GM23248 (cell line): ENCODE measurements around the gene ELOVL6. TPM values are rescaled to one million over a fixed set of nuclear protein-coding genes. Genes with fewer than 3 reads are reported as not detected.

Experiments used
- DNase-seq: peaks from one replicate; pipeline ENCODE4 v3.0.0-alpha.2; 2015
- H2AFZ ChIP-seq: fragments of 200-600 bp; sonication (generic); 2 replicates; pipeline ENCODE4 v1.6.1; 2016; ENCODE audit warnings: antibody characterized with exemption
- H3F3A ChIP-seq: fragments of 200-600 bp; sonication (generic); 2 replicates; pipeline ENCODE4 v1.6.1; 2016; ENCODE audit warnings: mild to moderate bottlenecking, antibody characterized with exemption, mixed run types; ENCODE audit not compliant: insufficient read depth
- H3K27ac ChIP-seq: fragments of 200-600 bp; sonication (generic); 2 replicates; pipeline ENCODE4 v1.5.1; 2016; ENCODE audit warnings: mild to moderate bottlenecking
- H3K27me3 ChIP-seq: fragments of 200-600 bp; sonication (generic); replicated peaks from 2 replicates; pipeline ENCODE4 v1.6.1; 2016; ENCODE audit warnings: mild to moderate bottlenecking; ENCODE audit not compliant: insufficient read depth
- H3K36me3 ChIP-seq: fragments of 200-600 bp; sonication (generic); 2 replicates; pipeline ENCODE4 v1.6.1; 2016; ENCODE audit warnings: low read depth, mild to moderate bottlenecking
- H3K4me1 ChIP-seq: fragments of 200-600 bp; sonication (generic); 2 replicates; pipeline ENCODE4 v1.6.1; 2016; ENCODE audit warnings: mild to moderate bottlenecking; ENCODE audit not compliant: insufficient read depth
- H3K4me2 ChIP-seq: fragments of 200-600 bp; sonication (generic); one replicate; pipeline ENCODE4 v1.6.1; 2016; ENCODE audit warnings: mild to moderate bottlenecking; ENCODE audit not compliant: unreplicated experiment
- H3K4me3 ChIP-seq: fragments of 200-600 bp; sonication (generic); 2 replicates; pipeline ENCODE4 v1.5.1; 2016; ENCODE audit warnings: mild to moderate bottlenecking
- H3K79me2 ChIP-seq: fragments of 200-600 bp; sonication (generic); 2 replicates; pipeline ENCODE4 v1.6.1; 2016; ENCODE audit warnings: mild to moderate bottlenecking; ENCODE audit not compliant: insufficient read depth
- H3K9ac ChIP-seq: fragments of 200-600 bp; sonication (generic); 2 replicates; pipeline ENCODE4 v1.6.1; 2016; ENCODE audit warnings: mild to moderate bottlenecking
- H3K9me2 ChIP-seq: fragments of 200-600 bp; sonication (generic); 2 replicates; pipeline ENCODE4 v1.6.1; 2016; ENCODE audit warnings: mixed run types, mild to moderate bottlenecking, moderate library complexity; ENCODE audit not compliant: insufficient read depth
- H3K9me3 ChIP-seq: fragments of 200-600 bp; sonication (generic); one replicate; pipeline ENCODE4 v1.6.1; 2017; ENCODE audit warnings: low read depth
- H4K20me1 ChIP-seq: fragments of 200-600 bp; sonication (generic); 2 replicates; pipeline ENCODE4 v1.6.0; 2016; ENCODE audit not compliant: insufficient read depth
- EZH2 ChIP-seq: fragments of 200-600 bp; sonication (generic); IDR thresholded peaks from 2 replicates; pipeline ENCODE4 v1.6.1; 2018; ENCODE audit warnings: antibody characterized with exemption, mild to moderate bottlenecking; ENCODE audit not compliant: insufficient read depth, poor library complexity, severe bottlenecking
- EZH2phosphoT487 ChIP-seq: fragments of 200-600 bp; sonication (generic); IDR thresholded peaks from 2 replicates; pipeline ENCODE4 v1.6.1; 2018; ENCODE audit warnings: antibody characterized with exemption, moderate library complexity, mild to moderate bottlenecking, low read depth; ENCODE audit not compliant: insufficient read depth
- WGBS, 2 experiments: methylation state at CpG; one replicate each; pipeline ENCODE4 v1.1.6; 2015 to 2017; ENCODE audit warnings: low lambda C conversion rate in 2 of 2, low coverage in 1 of 2; ENCODE audit errors: missing lambda C conversion rate in 2 of 2; 5-methylcytosine and 5-hydroxymethylcytosine counted together
- in situ Hi-C: fragments of 300-500 bp; cut with MboI; formaldehyde crosslinking; loops from 2 replicates; pipeline ENCODE4 v1.15.0; 2020
- polyA plus RNA-seq: library from polyadenylated mRNA; unstranded; fragments of >200 nt; fragmentation: Nextera tagmentation; extraction: Ambion mirVana; gene quantifications from 2 replicates; pipeline ENCODE4 v1.2.1, GENCODE V29; 2016
- total RNA-seq: library from RNA; depleted of rRNA; stranded (reverse); fragments of >200 nt; shearing (Covaris generic); gene quantifications from 2 replicates; pipeline ENCODE4 v1.2.3, GENCODE V29; 2014

The ELOVL6 gene
- total and polyA plus RNA-seq, 2 experiments from 2014 or later = 8.0 to 13.2 TPM

- Histone ChIP-seq H3K36me3 (no peaks in the 10 kb centered on the region), H3K4me3 (no peak overlapping the region), H3K27me3 (no peaks in the 10 kb centered on the region), H3K9ac (no peak overlapping the region), H3K9me2 (no peaks in the 10 kb centered on the region), H4K20me1 (no peaks in the 10 kb centered on the region), H3K9me3 (no peaks in the 10 kb centered on the region), H3K79me2 (no peaks in the 10 kb centered on the region), H3K4me1 (peaks cover 9% of the 10 kb centered on the region), H3F3A (peaks cover 14% of the 10 kb centered on the region; the same call in 1 of the 2 replicates), H3K4me2 (no peak overlapping the region), H2AFZ (no peak overlapping the region), H3K27ac (no peak overlapping the region)
- in situ Hi-C loops = no loop called here
- DNase-seq = no peak
- no peak for TF ChIP-seq EZH2
- TF ChIP-seq EZH2phosphoT487 = no peak
- 92 to 97% methylated on average over 2 of the region's 2 CpGs for WGBS, 2 experiments
Measured at GRCh38 chr4:110061076-110061475, 137.3 kb downstream of the ELOVL6 start.

DNA sequence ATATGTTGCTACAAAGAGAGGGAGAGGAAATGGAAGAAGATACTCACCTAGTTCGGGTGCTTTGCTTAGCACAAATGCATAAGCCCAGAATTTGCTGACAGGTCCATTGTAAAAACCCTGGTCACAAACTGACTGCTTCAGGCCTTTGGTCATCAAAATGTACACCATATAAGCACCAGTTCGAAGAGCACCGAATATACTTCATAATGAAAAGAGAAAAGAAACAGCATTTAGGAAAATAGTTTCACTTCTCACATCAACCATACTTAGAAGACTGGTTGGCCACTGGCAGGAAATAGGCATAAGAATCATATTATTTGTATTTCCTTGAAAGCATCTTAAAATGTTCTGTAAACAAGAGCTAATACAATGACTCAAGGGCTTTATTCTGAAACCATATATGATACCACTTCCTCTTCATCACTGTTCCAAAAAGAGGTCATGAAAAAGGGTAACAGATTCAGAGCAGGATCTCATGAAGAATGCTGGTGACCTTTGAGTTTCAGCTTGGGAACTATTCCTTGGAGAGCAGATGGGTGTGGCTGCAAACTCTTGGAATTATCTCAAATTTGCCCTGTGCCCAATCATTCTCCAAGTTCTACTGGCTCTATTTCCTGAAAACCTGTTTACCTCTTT is 138.7 kb downstream of the ELOVL6 start:
- H3F3A ChIP-seq = peaks cover 14% of the 10 kb centered on the region; the same call in 1 of the 2 replicates
- no peaks in the 10 kb centered on the region for H3K9me2 ChIP-seq
- in situ Hi-C loops = loop anchor here (10.0 kb wide), 1 partner anchor 145 kb away; no protein-coding TSS in a partner anchor
- H3K4me2 ChIP-seq = peak overlapping the region; percentile 17
- WGBS, 2 experiments = 91 to 95% methylated on average over 3 of the region's 3 CpGs
- H3K9ac ChIP-seq = no peak overlapping the region
- H3K4me3 ChIP-seq = no peak overlapping the region
- TF ChIP-seq EZH2phosphoT487 (no peak), EZH2 (no peak)
- H3K36me3 ChIP-seq = no peaks in the 10 kb centered on the region
- H4K20me1 ChIP-seq = no peaks in the 10 kb centered on the region
- no peak overlapping the region for H2AFZ ChIP-seq
- peaks cover 9% of the 10 kb centered on the region for H3K4me1 ChIP-seq
- no peak overlapping the region for H3K27ac ChIP-seq
- peak; percentile 18 for DNase-seq
- H3K9me3 ChIP-seq = no peaks in the 10 kb centered on the region
- H3K27me3 ChIP-seq = no peaks in the 10 kb centered on the region
- H3K79me2 ChIP-seq = no peaks in the 10 kb centered on the region

GRCh38 chr4:110058677-110059076 is 139.7 kb downstream of the ELOVL6 start:
- H3K9ac ChIP-seq = no peak overlapping the region
- H3K27ac ChIP-seq = no peak overlapping the region
- no peak for DNase-seq
- no peaks in the 10 kb centered on the region for H4K20me1 ChIP-seq
- peaks cover 9% of the 10 kb centered on the region for H3K4me1 ChIP-seq
- no peak for TF ChIP-seq EZH2phosphoT487
- TF ChIP-seq EZH2 = no peak
- H3K36me3 ChIP-seq = no peaks in the 10 kb centered on the region
- no peak overlapping the region for H2AFZ ChIP-seq
- H3K9me3 ChIP-seq = no peaks in the 10 kb centered on the region
- H3F3A ChIP-seq = peaks cover 14% of the 10 kb centered on the region; the same call in 1 of the 2 replicates
- no peak overlapping the region for H3K4me2 ChIP-seq
- 97 to 100% methylated on average over 1 of the region's 1 CpG for WGBS, 2 experiments
- no peaks in the 10 kb centered on the region for H3K27me3 ChIP-seq
- in situ Hi-C loops = loop anchor here (10.0 kb wide), 1 partner anchor 146 kb away; no protein-coding TSS in a partner anchor
- no peaks in the 10 kb centered on the region for H3K9me2 ChIP-seq
- H3K4me3 ChIP-seq = no peak overlapping the region
- no peaks in the 10 kb centered on the region for H3K79me2 ChIP-seq

DNA sequence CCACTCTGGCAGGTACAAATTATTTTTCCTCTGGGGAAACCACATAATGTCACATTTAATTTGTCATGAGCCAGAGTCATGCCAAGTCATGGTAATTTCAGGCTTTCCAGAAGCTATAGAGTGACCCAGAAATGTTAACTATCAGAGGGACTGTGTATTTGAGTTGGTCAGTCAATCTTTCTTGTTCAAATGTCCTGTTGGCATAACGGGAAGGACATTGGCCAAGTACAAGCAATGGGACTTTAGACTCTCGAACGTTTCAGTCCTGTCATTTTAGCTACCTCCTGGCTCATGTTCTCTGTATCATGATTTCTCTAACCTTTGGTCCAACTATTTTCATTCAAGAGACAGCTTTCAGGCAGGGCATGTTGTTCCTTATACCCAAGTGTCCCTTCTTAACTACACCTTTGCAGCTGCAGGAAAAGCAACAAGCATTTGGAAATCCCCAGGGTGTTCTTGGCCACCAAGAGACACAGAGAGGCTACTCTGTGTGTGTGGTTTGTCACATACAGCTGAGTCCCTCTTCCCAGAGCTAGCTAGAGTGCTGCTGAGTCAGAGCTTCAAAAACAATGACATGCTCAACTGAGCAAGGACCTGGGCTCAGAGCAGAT is 143.2 kb downstream of the ELOVL6 start:
- Histone ChIP-seq H3K27me3 (no peaks in the 10 kb centered on the region), H3K9me2 (no peaks in the 10 kb centered on the region), H3K9me3 (no peaks in the 10 kb centered on the region), H3K79me2 (no peaks in the 10 kb centered on the region), H3K4me3 (no peak overlapping the region), H3K9ac (no peak overlapping the region), H3K4me1 (peaks cover 9% of the 10 kb centered on the region), H4K20me1 (no peaks in the 10 kb centered on the region), H2AFZ (no peak overlapping the region), H3F3A (peaks cover 9% of the 10 kb centered on the region; the same call in 1 of the 2 replicates), H3K36me3 (no peaks in the 10 kb centered on the region), H3K27ac (no peak overlapping the region), H3K4me2 (no peak overlapping the region)
- peak; percentile 19 for DNase-seq
- in situ Hi-C loops = loop anchor here (10.0 kb wide), 1 partner anchor 150 kb away; no protein-coding TSS in a partner anchor
- no peak for TF ChIP-seq EZH2phosphoT487
- TF ChIP-seq EZH2 = no peak
- 79 to 81% methylated on average over 3 of the region's 3 CpGs for WGBS, 2 experiments
